Peyer's patch (tissue), 4 donors: ENCODE data around the gene IQCH. TPM values are rescaled to one million over a fixed set of nuclear protein-coding genes. Genes with fewer than 3 reads are reported as not detected.

ENCODE experiments used
- DNase-seq, 3 donors: peaks; one replicate each; pipeline ENCODE4 v3.0.0-alpha.2; 2017 to 2019
- H3K27ac ChIP-seq, 4 donors: fragments of 200-600 bp; sonication (generic); one replicate each; pipeline ENCODE4 v1.5.1; 2016 to 2019
- H3K27me3 ChIP-seq, 2 donors: fragments of 200-600 bp; sonication (generic); one replicate each; pipeline ENCODE4 v1.5.1; 2019
- H3K36me3 ChIP-seq, 3 donors: fragments of 200-600 bp; sonication (generic); one replicate each; pipeline ENCODE4 v1.5.1; 2016 to 2019
- H3K4me1 ChIP-seq, 4 donors: fragments of 200-600 bp; sonication (generic); one replicate each; pipeline ENCODE4 v1.5.1; 2016 to 2019
- H3K4me3 ChIP-seq, 4 donors: fragments of 200-600 bp; sonication (generic); 1 replicate in 3 of 4; 2 replicates in 1 of 4; pipeline ENCODE4 v1.5.1; 2016 to 2019; ENCODE audit warnings: mild to moderate bottlenecking in 1 of 4
- H3K9me3 ChIP-seq, 4 donors: fragments of 200-600 bp; sonication (generic); one replicate each; pipeline ENCODE4 v1.5.1; 2016 to 2019; ENCODE audit warnings: mild to moderate bottlenecking in 1 of 4
- CTCF ChIP-seq, 6 experiments: fragments of 450-650 bp in 4 of 6; fragments of 200-600 bp in 2 of 6; sonication (generic) in 1 of 6; IDR thresholded peaks; one replicate each; pipeline ENCODE4 v1.5.1; 2017 to 2019; ENCODE audit warnings: antibody characterized with exemption in 6 of 6, mild to moderate bottlenecking in 3 of 6, moderate library complexity in 1 of 6
- POLR2A ChIP-seq, 2 donors: fragments of 450-650 bp; IDR thresholded peaks; one replicate each; pipeline ENCODE4 v1.5.1; 2017; ENCODE audit warnings: antibody characterized with exemption in 2 of 2, mild to moderate bottlenecking in 2 of 2, moderate library complexity in 2 of 2
- total RNA-seq, 4 donors: library from RNA; depleted of rRNA; stranded (reverse); fragments of >200 nt; gene quantifications; one replicate each; pipeline ENCODE4 v1.1.0, GENCODE V29; 2016

The IQCH gene
- total RNA-seq, 4 donors from 2014 or later = 0.53 to 1.2 (median 0.88) TPM

GRCh38 chr15:67331676-67332075 is 77.1 kb downstream of the IQCH start:
- Histone ChIP-seq H3K27ac (no peak overlapping the region), H3K36me3 (no peaks in the 10 kb centered on the region), H3K4me3 (no peak overlapping the region), H3K27me3 (no peaks in the 10 kb centered on the region), H3K4me1 (no peaks in the 10 kb centered on the region), H3K9me3 (peaks cover 0 to 7% (median 0%) of the 10 kb centered on the region in 4 donors)
- TF ChIP-seq CTCF (IDR thresholded peaks at IDR 0.05) (no peak), POLR2A (IDR thresholded peaks at IDR 0.05) (no peak)
- no peak for DNase-seq

- Histone ChIP-seq H3K36me3 (no peaks in the 10 kb centered on the region), H3K27me3 (no peaks in the 10 kb centered on the region), H3K27ac (no peak overlapping the region), H3K4me1 (no peaks in the 10 kb centered on the region), H3K4me3 (no peak overlapping the region), H3K9me3 (no peaks in the 10 kb centered on the region)
- DNase-seq = no peak
- no peak for TF ChIP-seq CTCF (IDR thresholded peaks at IDR 0.05)
- TF ChIP-seq POLR2A (IDR thresholded peaks at IDR 0.05) = no peak
Measured at GRCh38 chr15:67335026-67335425, 80.4 kb downstream of the IQCH start.

GRCh38 chr15:67335534-67336222 is 81.1 kb downstream of the IQCH start:
- Histone ChIP-seq H3K27ac (no peak overlapping the region), H3K27me3 (no peaks in the 10 kb centered on the region), H3K4me1 (no peaks in the 10 kb centered on the region), H3K4me3 (no peak overlapping the region), H3K9me3 (no peaks in the 10 kb centered on the region), H3K36me3 (no peaks in the 10 kb centered on the region)
- TF ChIP-seq CTCF (IDR thresholded peaks at IDR 0.05) (no peak), POLR2A (IDR thresholded peaks at IDR 0.05) (no peak)
- DNase-seq = no peak

- Histone ChIP-seq H3K4me1 (no peaks in the 10 kb centered on the region), H3K4me3 (no peak overlapping the region), H3K27ac (no peak overlapping the region), H3K9me3 (no peaks in the 10 kb centered on the region), H3K36me3 (no peaks in the 10 kb centered on the region), H3K27me3 (no peaks in the 10 kb centered on the region)
- DNase-seq = no peak
- no peak for TF ChIP-seq POLR2A (IDR thresholded peaks at IDR 0.05)
- no peak for TF ChIP-seq CTCF (IDR thresholded peaks at IDR 0.05)
Measured at GRCh38 chr15:67340630-67341029, 86.0 kb downstream of the IQCH start.

GRCh38 chr15:67341539-67341938 is 87.0 kb downstream of the IQCH start:
- TF ChIP-seq POLR2A (IDR thresholded peaks at IDR 0.05) = no peak
- Histone ChIP-seq H3K4me3 (no peak overlapping the region), H3K36me3 (no peaks in the 10 kb centered on the region), H3K9me3 (no peaks in the 10 kb centered on the region), H3K4me1 (no peaks in the 10 kb centered on the region), H3K27me3 (no peaks in the 10 kb centered on the region), H3K27ac (no peak overlapping the region)
- no peak for DNase-seq

GRCh38 chr15:67343206-67343605 is 88.6 kb downstream of the IQCH start:
- no peaks in the 10 kb centered on the region for H3K9me3 ChIP-seq
- no peak overlapping the region for H3K27ac ChIP-seq
- no peaks in the 10 kb centered on the region for H3K4me1 ChIP-seq
- no peak for TF ChIP-seq POLR2A (IDR thresholded peaks at IDR 0.05)
- TF ChIP-seq CTCF (IDR thresholded peaks at IDR 0.05) = no peak
- no peak for DNase-seq
- no peak overlapping the region for H3K4me3 ChIP-seq
- no peaks in the 10 kb centered on the region for H3K27me3 ChIP-seq
- no peaks in the 10 kb centered on the region for H3K36me3 ChIP-seq
